ENCODE results near the gene KLHDC8A. TPM values are rescaled to one million over a fixed set of nuclear protein-coding genes. Genes with fewer than 3 reads are reported as not detected.

The KLHDC8A gene
- total and polyA plus RNA-seq, 9 of the 15 experiments (the other 6 are each of a cell fraction or from before 2014, with no cell fraction given): 0.01 to 0.54 (median 0.04) TPM; not detected in 6

DNA sequence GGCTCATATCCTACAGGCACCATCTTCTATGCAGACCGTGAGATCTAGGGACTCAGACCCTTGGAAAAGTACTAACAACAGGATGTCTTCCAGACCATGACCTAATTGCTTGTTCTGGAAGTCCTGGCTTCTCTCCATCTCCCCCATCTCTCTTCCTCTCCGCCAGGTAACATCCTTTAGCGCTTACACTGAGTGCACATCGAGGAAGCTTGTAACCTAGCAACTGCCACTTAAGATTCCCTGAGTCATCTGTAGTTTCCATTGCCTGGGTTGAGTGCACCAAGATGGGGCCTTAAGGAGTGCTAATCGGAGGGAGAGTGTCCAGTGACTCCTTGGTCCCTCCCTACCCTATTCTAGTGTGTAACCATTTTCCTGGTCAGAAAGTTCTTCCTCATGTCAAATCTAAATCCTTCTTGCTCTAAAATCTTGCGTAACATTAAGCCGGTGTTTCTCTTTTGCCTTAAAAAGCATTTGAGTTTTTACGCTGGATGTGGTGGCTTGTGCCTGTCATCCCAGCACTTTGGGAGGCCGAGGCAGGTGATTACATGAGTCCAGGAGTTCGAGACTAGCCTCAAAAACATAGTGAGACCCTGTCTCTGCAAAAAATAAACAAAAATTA is 9.7 kb downstream of the KLHDC8A start (continued):
- TF ChIP-seq, protein P1, sequence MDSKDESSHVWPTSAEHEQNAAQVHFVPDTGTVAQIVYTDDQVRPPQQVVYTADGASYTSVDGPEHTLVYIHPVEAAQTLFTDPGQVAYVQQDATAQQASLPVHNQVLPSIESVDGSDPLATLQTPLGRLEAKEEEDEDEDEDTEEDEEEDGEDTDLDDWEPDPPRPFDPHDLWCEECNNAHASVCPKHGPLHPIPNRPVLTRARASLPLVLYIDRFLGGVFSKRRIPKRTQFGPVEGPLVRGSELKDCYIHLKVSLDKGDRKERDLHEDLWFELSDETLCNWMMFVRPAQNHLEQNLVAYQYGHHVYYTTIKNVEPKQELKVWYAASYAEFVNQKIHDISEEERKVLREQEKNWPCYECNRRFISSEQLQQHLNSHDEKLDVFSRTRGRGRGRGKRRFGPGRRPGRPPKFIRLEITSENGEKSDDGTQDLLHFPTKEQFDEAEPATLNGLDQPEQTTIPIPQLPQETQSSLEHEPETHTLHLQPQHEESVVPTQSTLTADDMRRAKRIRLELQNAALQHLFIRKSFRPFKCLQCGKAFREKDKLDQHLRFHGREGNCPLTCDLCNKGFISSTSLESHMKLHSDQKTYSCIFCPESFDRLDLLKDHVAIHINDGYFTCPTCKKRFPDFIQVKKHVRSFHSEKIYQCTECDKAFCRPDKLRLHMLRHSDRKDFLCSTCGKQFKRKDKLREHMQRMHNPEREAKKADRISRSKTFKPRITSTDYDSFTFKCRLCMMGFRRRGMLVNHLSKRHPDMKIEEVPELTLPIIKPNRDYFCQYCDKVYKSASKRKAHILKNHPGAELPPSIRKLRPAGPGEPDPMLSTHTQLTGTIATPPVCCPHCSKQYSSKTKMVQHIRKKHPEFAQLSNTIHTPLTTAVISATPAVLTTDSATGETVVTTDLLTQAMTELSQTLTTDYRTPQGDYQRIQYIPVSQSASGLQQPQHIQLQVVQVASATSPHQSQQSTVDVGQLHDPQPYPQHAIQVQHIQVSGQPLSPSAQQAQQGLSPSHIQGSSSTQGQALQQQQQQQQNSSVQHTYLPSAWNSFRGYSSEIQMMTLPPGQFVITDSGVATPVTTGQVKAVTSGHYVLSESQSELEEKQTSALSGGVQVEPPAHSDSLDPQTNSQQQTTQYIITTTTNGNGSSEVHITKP (IDR thresholded peaks at IDR 0.05; ENCODE audit: partially characterized antibody): no peak
- 0 out of 4 replicates have a peak, but pooled peaks of 1 of the 2 experiments have one; percentile 20 for TF ChIP-seq HDAC1 (IDR thresholded peaks at IDR 0.05)
- TF ChIP-seq SREBF2 (CRISPR knock-in tag; IDR thresholded peaks at IDR 0.05): no peak
- TF ChIP-seq NFE2 (IDR thresholded peaks at IDR 0.05; ENCODE audit: low read depth): peak; percentile 68
- peak; percentile 47; the same call in 1 of the 2 replicates for TF ChIP-seq MAFK (IDR thresholded peaks at IDR 0.05; ENCODE audit: low read length)
- TF ChIP-seq CEBPG (CRISPR knock-in tag; IDR thresholded peaks at IDR 0.05): no peak
- TF ChIP-seq CEBPG (tag; conservative IDR thresholded peaks at IDR 0.05 in 1 of 2, IDR thresholded peaks at IDR 0.05 in 1 of 2): peak; percentile 61 to 68; a peak in 3 of 4 replicates
- TF ChIP-seq ZNF316 (IDR thresholded peaks at IDR 0.05): peak; percentile 46
- peak; percentile 83 for TF ChIP-seq CEBPB (tag; IDR thresholded peaks at IDR 0.05)
